ENCODE results near the gene PAK1.
A peak's percentile ranks its signal among the peaks of the same experiment; 100 is the strongest.

DNA sequence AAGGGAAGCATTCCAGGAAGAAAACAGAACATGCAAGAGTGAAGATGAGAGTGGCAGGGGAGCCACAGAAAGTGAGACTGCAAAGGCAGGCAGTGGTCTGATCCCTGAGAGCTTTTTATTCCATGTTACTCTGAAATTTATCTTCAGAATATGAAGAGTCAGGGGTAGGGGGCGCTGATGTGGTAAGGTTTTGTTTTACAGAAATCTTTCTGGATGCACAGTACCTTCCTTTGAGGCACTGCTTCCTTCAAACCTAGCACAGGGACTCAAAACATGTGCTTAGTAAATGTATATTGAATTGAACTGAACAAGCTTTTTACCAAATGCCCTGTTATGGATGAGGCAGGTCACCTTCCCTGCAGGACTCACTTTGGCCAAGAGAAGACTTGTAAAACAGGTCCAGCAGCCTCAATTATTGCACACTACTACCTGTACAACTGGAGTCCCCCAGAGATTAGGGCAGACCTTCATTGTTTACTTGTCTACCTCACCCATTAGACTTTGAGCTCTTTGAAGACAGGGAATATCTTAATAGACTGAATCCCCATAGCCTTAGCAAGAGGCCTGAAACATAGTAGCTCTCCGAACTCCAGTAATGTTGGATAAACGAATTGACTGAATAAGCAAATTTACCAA lies 2.2 kb downstream of the PAK1 start:
- TF ChIP-seq, protein P1, sequence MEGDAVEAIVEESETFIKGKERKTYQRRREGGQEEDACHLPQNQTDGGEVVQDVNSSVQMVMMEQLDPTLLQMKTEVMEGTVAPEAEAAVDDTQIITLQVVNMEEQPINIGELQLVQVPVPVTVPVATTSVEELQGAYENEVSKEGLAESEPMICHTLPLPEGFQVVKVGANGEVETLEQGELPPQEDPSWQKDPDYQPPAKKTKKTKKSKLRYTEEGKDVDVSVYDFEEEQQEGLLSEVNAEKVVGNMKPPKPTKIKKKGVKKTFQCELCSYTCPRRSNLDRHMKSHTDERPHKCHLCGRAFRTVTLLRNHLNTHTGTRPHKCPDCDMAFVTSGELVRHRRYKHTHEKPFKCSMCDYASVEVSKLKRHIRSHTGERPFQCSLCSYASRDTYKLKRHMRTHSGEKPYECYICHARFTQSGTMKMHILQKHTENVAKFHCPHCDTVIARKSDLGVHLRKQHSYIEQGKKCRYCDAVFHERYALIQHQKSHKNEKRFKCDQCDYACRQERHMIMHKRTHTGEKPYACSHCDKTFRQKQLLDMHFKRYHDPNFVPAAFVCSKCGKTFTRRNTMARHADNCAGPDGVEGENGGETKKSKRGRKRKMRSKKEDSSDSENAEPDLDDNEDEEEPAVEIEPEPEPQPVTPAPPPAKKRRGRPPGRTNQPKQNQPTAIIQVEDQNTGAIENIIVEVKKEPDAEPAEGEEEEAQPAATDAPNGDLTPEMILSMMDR (IDR thresholded peaks at IDR 0.05): peak in 1 of 6 experiments; percentile 10
- TF ChIP-seq EP300 (IDR thresholded peaks at IDR 0.05): no peak
